PC-9 (cell line): ENCODE data around the gene LRRC32.

Experiments
- EZH2 ChIP-seq: fragments of 200-600 bp; sonication (generic); IDR thresholded peaks from 2 replicates; pipeline ENCODE4 v1.8.0; 2017; ENCODE audit warnings: antibody characterized with exemption, low read depth
- TF ChIP-seq, protein P1 (sequence below): fragments of 200-600 bp; sonication (generic); conservative IDR thresholded peaks from 2 replicates; pipeline ENCODE4 v1.6.1; 2017; ENCODE audit warnings: mixed run types, antibody characterized with exemption, mild to moderate bottlenecking, moderate library complexity

DNA sequence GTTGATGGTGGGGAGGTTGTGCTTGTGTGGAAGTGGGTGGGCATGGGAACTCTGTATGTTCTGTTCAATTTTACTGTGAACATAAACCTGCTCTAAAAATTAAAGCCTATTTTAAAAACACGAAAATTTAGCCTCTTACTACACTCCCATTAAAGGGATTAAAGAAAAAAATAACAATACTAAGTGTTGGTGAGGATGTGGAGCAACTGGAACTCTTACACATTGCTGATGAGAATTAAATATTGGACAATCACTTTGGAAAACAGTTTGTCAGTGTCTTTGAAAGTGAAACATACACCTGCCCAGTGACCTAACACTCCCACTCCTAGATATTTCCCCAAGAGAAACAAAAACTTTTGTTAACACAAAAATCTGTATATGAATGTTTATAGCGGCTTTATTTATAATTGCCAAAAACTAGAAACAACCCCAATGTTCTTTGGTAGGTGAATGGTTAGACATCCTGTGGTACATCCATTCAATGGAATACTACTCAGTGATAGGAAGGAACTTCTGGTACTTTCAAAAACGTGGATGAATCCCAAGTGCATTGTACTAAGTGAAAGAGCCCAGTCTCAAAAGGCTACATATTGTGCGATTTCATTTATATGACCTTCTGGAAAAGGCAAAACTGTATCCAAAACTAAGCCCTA, 23.5 kb downstream of the LRRC32 start:
- TF ChIP-seq, protein P1, sequence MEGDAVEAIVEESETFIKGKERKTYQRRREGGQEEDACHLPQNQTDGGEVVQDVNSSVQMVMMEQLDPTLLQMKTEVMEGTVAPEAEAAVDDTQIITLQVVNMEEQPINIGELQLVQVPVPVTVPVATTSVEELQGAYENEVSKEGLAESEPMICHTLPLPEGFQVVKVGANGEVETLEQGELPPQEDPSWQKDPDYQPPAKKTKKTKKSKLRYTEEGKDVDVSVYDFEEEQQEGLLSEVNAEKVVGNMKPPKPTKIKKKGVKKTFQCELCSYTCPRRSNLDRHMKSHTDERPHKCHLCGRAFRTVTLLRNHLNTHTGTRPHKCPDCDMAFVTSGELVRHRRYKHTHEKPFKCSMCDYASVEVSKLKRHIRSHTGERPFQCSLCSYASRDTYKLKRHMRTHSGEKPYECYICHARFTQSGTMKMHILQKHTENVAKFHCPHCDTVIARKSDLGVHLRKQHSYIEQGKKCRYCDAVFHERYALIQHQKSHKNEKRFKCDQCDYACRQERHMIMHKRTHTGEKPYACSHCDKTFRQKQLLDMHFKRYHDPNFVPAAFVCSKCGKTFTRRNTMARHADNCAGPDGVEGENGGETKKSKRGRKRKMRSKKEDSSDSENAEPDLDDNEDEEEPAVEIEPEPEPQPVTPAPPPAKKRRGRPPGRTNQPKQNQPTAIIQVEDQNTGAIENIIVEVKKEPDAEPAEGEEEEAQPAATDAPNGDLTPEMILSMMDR, result no peak
- no peak for TF ChIP-seq EZH2
